ENCODE results near the gene DLG2.

- TF ChIP-seq POLR2AphosphoS5 (IDR thresholded peaks at IDR 0.05; ENCODE audit: low read depth, low read length) (no peak), FOXP2 (optimal IDR thresholded peaks at IDR 0.05; ENCODE audit: borderline replicate concordance, extremely low read depth, extremely low read length, insufficient read depth) (no peak)
Measured at GRCh38 chr11:84719935-84720577, 907.1 kb downstream of the DLG2 start.
